ENCODE results near the gene FADS6. TPM values are rescaled to one million over a fixed set of nuclear protein-coding genes. Genes with fewer than 3 reads are reported as not detected.

Gene FADS6
- total and polyA plus RNA-seq, 2 of the 13 experiments (the other 11 are each of a cell fraction or from before 2014, with no cell fraction given): 0.11 TPM

DNA sequence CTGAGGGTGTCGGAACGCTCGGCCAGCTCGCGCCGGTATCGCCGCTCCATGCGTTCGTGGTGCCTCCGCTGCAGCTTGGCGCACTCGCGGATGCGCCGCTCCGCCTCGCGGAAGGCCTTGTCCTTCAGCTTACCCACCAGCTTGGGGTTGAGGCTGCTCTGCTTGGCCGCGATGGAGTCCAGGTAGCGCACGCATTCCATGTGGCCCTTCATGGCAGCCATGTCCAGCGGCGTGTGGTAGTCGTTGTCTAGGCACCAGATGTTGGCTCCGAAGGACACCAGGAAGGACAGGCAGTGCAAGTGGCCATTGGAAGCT lies 26.8 kb upstream of the FADS6 start:
- intact Hi-C loops (cut with micrococcal nuclease; ENCODE audit: unreplicated experiment) (no loop called here), in situ Hi-C loops (cut with HindIII; ENCODE audit: extremely low pct_ligation_motif_present, low pct_unique_long_range_greater_than_20kb) (loop anchor here (5.0 kb wide), 1 partner anchor 37 kb away; no protein-coding TSS in a partner anchor)
- no peaks in the 10 kb centered on the region for H3K9me3 ChIP-seq (ENCODE audit: low read length)
- no peaks in the 10 kb centered on the region for H3K36me3 ChIP-seq (replicated peaks in 1 of 2; ENCODE audit: control insufficient read depth in 1 of 2, insufficient read depth in 2 of 2, low read length in 2 of 2)
- no peak overlapping the region for H3K27ac ChIP-seq (ENCODE audit: extremely low read length, insufficient read depth, low read length)
- WGBS (ENCODE audit: low lambda C conversion rate): 89% methylated on average over 27 of the region's 27 CpGs
- TF ChIP-seq HOXA3 (CRISPR knock-in tag; IDR thresholded peaks at IDR 0.05) (peak; percentile 21; the same call in 1 of the 2 replicates), ZNF7 (CRISPR knock-in tag; IDR thresholded peaks at IDR 0.05) (no peak), MTA1 (CRISPR knock-in tag; IDR thresholded peaks at IDR 0.05; ENCODE audit: borderline replicate concordance) (0 out of 2 replicates have a peak, but pooled peaks have one; percentile 29), ZNF564 (CRISPR knock-in tag; IDR thresholded peaks at IDR 0.05) (no peak)
- TF ChIP-seq, protein P1, sequence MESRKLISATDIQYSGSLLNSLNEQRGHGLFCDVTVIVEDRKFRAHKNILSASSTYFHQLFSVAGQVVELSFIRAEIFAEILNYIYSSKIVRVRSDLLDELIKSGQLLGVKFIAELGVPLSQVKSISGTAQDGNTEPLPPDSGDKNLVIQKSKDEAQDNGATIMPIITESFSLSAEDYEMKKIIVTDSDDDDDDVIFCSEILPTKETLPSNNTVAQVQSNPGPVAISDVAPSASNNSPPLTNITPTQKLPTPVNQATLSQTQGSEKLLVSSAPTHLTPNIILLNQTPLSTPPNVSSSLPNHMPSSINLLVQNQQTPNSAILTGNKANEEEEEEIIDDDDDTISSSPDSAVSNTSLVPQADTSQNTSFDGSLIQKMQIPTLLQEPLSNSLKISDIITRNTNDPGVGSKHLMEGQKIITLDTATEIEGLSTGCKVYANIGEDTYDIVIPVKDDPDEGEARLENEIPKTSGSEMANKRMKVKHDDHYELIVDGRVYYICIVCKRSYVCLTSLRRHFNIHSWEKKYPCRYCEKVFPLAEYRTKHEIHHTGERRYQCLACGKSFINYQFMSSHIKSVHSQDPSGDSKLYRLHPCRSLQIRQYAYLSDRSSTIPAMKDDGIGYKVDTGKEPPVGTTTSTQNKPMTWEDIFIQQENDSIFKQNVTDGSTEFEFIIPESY (CRISPR knock-in tag; IDR thresholded peaks at IDR 0.05): peak; percentile 66; the same call in 1 of the 2 replicates
- DNase-seq (ENCODE audit: low spot score) (no peak), ATAC-seq (no peak), FAIRE-seq (no peak)
- H2AFZ ChIP-seq (ENCODE audit: low read length): no peak overlapping the region
- no peaks in the 10 kb centered on the region for H4K20me1 ChIP-seq (ENCODE audit: insufficient read depth, low read length)
- H3K4me3 ChIP-seq (replicated peaks in 1 of 3; ENCODE audit: insufficient read depth in 1 of 3, low read depth in 2 of 3, low read length in 3 of 3): no peak overlapping the region
- no peaks in the 10 kb centered on the region for H3K79me2 ChIP-seq (ENCODE audit: insufficient read depth, low read length)
- BruUV-seq (replicated peaks): no TSS peak
- H3K27me3 ChIP-seq (ENCODE audit: control insufficient read depth in 1 of 2, insufficient read depth in 2 of 2, low read length in 2 of 2): peaks cover 22 to 74% of the 10 kb centered on the region in 2 experiments
- ChIA-PET POLR2A (interaction anchor here (1.0 to 1.2 kb wide), 2 partner anchors 47 to 93 kb away, joined by 3 to 4 read pairs; partner anchors contain the start of gene FDXR), CTCF (ENCODE audit: low intra/inter-chr PET ratio, low total read pairs) (interaction anchor here (2.3 kb wide), 1 partner anchor 37 kb away, joined by 9 read pairs; no protein-coding TSS in a partner anchor)
- peaks cover 31% of the 10 kb centered on the region for H3K4me1 ChIP-seq (ENCODE audit: insufficient read depth, low read length)
- no peak overlapping the region for H3K4me2 ChIP-seq (ENCODE audit: low read depth, low read length)
- no peak overlapping the region for H3K9ac ChIP-seq (ENCODE audit: insufficient read depth, low read depth, low read length)
